Hepatocyte (in vitro differentiated cells): ENCODE results near the gene SLAMF7. TPM values are rescaled to one million over a fixed set of nuclear protein-coding genes. Genes with fewer than 3 reads are reported as not detected.

Experiments used
- DNase-seq: peaks from one replicate; pipeline ENCODE4 v3.0.0-alpha.2; 2016; ENCODE audit warnings: low spot score
- H2AFZ ChIP-seq: fragments of 200-600 bp; sonication (generic); 2 replicates; pipeline ENCODE4 v1.6.0; 2016; ENCODE audit warnings: antibody characterized with exemption, mild to moderate bottlenecking
- H3K27ac ChIP-seq: fragments of 200-600 bp; sonication (generic); 2 replicates; pipeline ENCODE4 v1.5.1; 2016; ENCODE audit warnings: mild to moderate bottlenecking
- H3K27me3 ChIP-seq: fragments of 200-600 bp; sonication (generic); 2 replicates; pipeline ENCODE4 v1.6.1; 2016
- H3K36me3 ChIP-seq: fragments of 200-600 bp; sonication (generic); replicated peaks from 2 replicates; pipeline ENCODE4 v1.5.1; 2016; ENCODE audit warnings: low read depth; ENCODE audit not compliant: insufficient read depth
- H3K4me1 ChIP-seq: fragments of 200-600 bp; sonication (generic); 2 replicates; pipeline ENCODE4 v1.5.1; 2016; ENCODE audit warnings: mild to moderate bottlenecking, moderate library complexity; ENCODE audit not compliant: insufficient read depth
- H3K4me2 ChIP-seq: fragments of 200-600 bp; sonication (generic); 2 replicates; pipeline ENCODE4 v1.6.0; 2016
- H3K4me3 ChIP-seq: fragments of 200-600 bp; sonication (generic); 2 replicates; pipeline ENCODE4 v1.5.1; 2016; ENCODE audit warnings: mild to moderate bottlenecking
- H3K79me2 ChIP-seq: fragments of 200-600 bp; sonication (generic); 2 replicates; pipeline ENCODE4 v1.6.0; 2017; ENCODE audit warnings: mild to moderate bottlenecking
- H3K9me2 ChIP-seq: fragments of 200-600 bp; sonication (generic); replicated peaks from 2 replicates; pipeline ENCODE4 v1.6.0; 2017; ENCODE audit warnings: mild to moderate bottlenecking; ENCODE audit not compliant: insufficient read depth
- H3K9me3 ChIP-seq: fragments of 200-600 bp; sonication (generic); 2 replicates; pipeline ENCODE4 v1.5.1; 2016; ENCODE audit warnings: low read depth, mild to moderate bottlenecking
- H4K20me1 ChIP-seq: fragments of 200-600 bp; sonication (generic); 2 replicates; pipeline ENCODE4 v1.6.0; 2016; ENCODE audit warnings: mild to moderate bottlenecking; ENCODE audit not compliant: insufficient read depth, poor library complexity, severe bottlenecking
- CTCF ChIP-seq: fragments of 200-600 bp; sonication (generic); IDR thresholded peaks from 2 replicates; pipeline ENCODE4 v1.5.1; 2016; ENCODE audit warnings: antibody characterized with exemption, mild to moderate bottlenecking; ENCODE audit not compliant: poor library complexity
- EZH2 ChIP-seq: fragments of 200-600 bp; sonication (generic); IDR thresholded peaks from 2 replicates; pipeline ENCODE4 v1.6.1; 2016; ENCODE audit warnings: antibody characterized with exemption, mild to moderate bottlenecking, borderline replicate concordance
- EZH2phosphoT487 ChIP-seq: fragments of 200-600 bp; sonication (generic); IDR thresholded peaks from one replicate; pipeline ENCODE4 v1.6.1; 2018; ENCODE audit warnings: antibody characterized with exemption, mild to moderate bottlenecking, low read depth, moderate library complexity; ENCODE audit not compliant: unreplicated experiment, severe bottlenecking
- WGBS: methylation state at CpG from one replicate; pipeline ENCODE4 v1.1.6; 2016; ENCODE audit warnings: low lambda C conversion rate; ENCODE audit errors: missing lambda C conversion rate; 5-methylcytosine and 5-hydroxymethylcytosine counted together
- polyA plus RNA-seq: library from polyadenylated mRNA; unstranded; fragments of >200 nt; fragmentation: Nextera tagmentation; extraction: Ambion mirVana; gene quantifications from 2 replicates; pipeline ENCODE4 v1.2.1, GENCODE V29; 2016
- total RNA-seq: library from RNA; depleted of rRNA; stranded (reverse); fragments of >200 nt; gene quantifications from 2 replicates; pipeline ENCODE4 v1.2.3, GENCODE V29; 2014

The SLAMF7 gene
- total and polyA plus RNA-seq, 2 experiments from 2014 or later = 0.07 TPM; not detected in 1

DNA sequence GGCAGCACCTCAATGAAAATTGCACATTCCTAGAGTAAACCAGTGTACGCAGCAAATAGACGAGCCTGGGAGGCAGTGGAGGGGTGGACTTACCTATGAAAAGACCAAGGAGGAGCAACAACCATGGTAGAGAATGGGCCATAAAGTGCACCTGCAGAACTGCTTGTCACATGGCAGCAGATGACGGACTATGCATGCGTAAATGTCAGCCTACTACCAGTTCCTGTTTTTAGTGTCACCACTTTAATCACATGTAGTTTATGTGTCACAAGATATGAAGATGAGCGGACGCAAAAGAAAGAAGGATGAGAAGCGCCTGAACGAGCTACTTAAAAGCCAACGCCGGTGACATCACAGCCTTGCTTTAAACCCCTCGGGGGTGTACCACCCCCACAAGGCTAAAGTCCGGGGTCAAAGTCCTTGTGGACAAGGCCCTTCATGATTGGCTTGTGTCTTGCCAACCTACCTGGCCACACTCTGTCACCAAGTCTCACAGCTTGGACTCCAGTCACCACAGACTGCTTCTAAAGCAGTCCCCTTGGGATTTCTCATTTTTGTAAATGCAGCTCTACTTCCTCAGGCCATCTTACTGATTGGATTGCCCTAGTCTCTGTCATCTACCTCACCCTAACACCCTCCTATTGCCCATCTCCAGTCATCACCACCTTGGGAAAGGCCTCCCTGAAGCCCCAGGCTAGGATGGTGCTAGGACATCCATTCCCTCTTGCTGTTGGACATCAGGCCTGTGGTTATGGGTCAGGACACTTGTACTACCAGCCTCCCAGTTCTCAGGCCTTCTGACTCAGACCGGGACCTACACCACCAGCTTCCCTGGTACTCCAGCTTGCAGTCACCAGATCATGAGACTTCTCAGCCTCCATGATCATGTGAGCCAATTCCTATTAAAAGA lies 50.9 kb downstream of the SLAMF7 start:
- H3K4me1 ChIP-seq = no peaks in the 10 kb centered on the region
- H3K36me3 ChIP-seq = no peaks in the 10 kb centered on the region
- TF ChIP-seq EZH2phosphoT487 (no peak), EZH2 (no peak), CTCF (no peak)
- no peak overlapping the region for H3K4me2 ChIP-seq
- no peak overlapping the region for H3K4me3 ChIP-seq
- no peak for DNase-seq
- no peak overlapping the region for H2AFZ ChIP-seq
- no peaks in the 10 kb centered on the region for H3K9me2 ChIP-seq
- H4K20me1 ChIP-seq = no peaks in the 10 kb centered on the region
- 86% methylated on average over 13 of the region's 13 CpGs for WGBS
- no peak overlapping the region for H3K27ac ChIP-seq
- no peaks in the 10 kb centered on the region for H3K79me2 ChIP-seq
- no peaks in the 10 kb centered on the region for H3K9me3 ChIP-seq
- H3K27me3 ChIP-seq = no peaks in the 10 kb centered on the region

GRCh38 chr1:160794376-160794775 lies 55.3 kb downstream of the SLAMF7 start:
- H2AFZ ChIP-seq = no peak overlapping the region
- no peak overlapping the region for H3K27ac ChIP-seq
- no peaks in the 10 kb centered on the region for H3K9me3 ChIP-seq
- WGBS = 41% methylated on average over 3 of the region's 3 CpGs
- H3K9me2 ChIP-seq = no peaks in the 10 kb centered on the region
- H4K20me1 ChIP-seq = no peaks in the 10 kb centered on the region
- no peak for DNase-seq
- TF ChIP-seq EZH2 = no peak
- no peak overlapping the region for H3K4me2 ChIP-seq
- H3K79me2 ChIP-seq = no peaks in the 10 kb centered on the region
- no peaks in the 10 kb centered on the region for H3K4me1 ChIP-seq
- no peaks in the 10 kb centered on the region for H3K27me3 ChIP-seq
- H3K36me3 ChIP-seq = no peaks in the 10 kb centered on the region
- H3K4me3 ChIP-seq = no peak overlapping the region

- no peak within 1 kb of the TSS for H3K4me3 ChIP-seq
- no peak within 1 kb of the TSS for H3K27ac ChIP-seq
- no peaks in the 10 kb centered on the region for H3K9me2 ChIP-seq
- H2AFZ ChIP-seq = no peak within 1 kb of the TSS
- no peaks in the 10 kb centered on the region for H3K79me2 ChIP-seq
- H3K27me3 ChIP-seq = no peaks in the 10 kb centered on the region
- DNase-seq = no peak
- no peak for TF ChIP-seq EZH2
- TF ChIP-seq EZH2phosphoT487 = no peak
- no peak for TF ChIP-seq CTCF
- no peaks in the 10 kb centered on the region for H3K9me3 ChIP-seq
- no peaks in the 10 kb centered on the region for H4K20me1 ChIP-seq
- no peaks in the 10 kb centered on the region for H3K4me1 ChIP-seq
- 89% methylated on average over 4 of the region's 4 CpGs for WGBS
- H3K4me2 ChIP-seq = no peak within 1 kb of the TSS
- H3K36me3 ChIP-seq = no peaks in the 10 kb centered on the region
These were observed 56.9 kb downstream of the SLAMF7 start, which contains the start of gene LY9 for GRCh38 chr1:160795951-160796383. Gene LY9 (plus strand): TSS chr1:160796174. CDS start chr1:160796188, 14 bp downstream.

DNA sequence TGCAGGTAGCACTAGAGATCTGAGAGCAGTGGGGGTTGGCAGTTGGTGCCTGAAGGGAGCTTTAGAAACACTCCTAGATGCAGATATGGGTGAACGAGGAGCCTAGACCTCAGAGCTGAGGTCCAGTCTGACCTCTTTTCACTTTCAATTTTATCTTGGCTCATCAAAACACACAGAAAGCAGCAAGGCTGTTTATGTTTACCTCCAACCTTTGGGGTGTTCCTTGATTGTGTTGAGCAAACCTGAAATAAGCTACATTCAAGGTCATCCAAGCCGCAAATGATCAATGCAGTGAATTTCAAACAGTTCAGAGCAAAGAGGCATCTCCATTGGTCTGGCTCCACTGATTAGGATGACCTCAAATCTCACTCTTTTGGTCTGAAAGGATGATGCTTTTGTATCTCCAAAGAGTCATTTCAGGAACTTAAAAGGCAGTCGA lies 58.2 kb downstream of the SLAMF7 start:
- no peak overlapping the region for H3K4me3 ChIP-seq

More for the DNA sequence above, 58.2 kb downstream of the SLAMF7 start:
- WGBS = 93% methylated on average over 3 of the region's 3 CpGs
- no peaks in the 10 kb centered on the region for H4K20me1 ChIP-seq
- H3K9me2 ChIP-seq = no peaks in the 10 kb centered on the region
- H3K79me2 ChIP-seq = no peaks in the 10 kb centered on the region
- no peak overlapping the region for H2AFZ ChIP-seq
- no peak for TF ChIP-seq EZH2
- no peak for TF ChIP-seq EZH2phosphoT487
- TF ChIP-seq CTCF = no peak
- H3K36me3 ChIP-seq = no peaks in the 10 kb centered on the region
- no peak overlapping the region for H3K4me2 ChIP-seq
- no peaks in the 10 kb centered on the region for H3K27me3 ChIP-seq
- no peak for DNase-seq
- H3K9me3 ChIP-seq = no peaks in the 10 kb centered on the region
- H3K4me1 ChIP-seq = no peaks in the 10 kb centered on the region
- no peak overlapping the region for H3K27ac ChIP-seq
